HK-2 (cell line): Measurements from ENCODE around the gene CD70.
"Not testable (repeated sequence)": the region's sequence is repeated elsewhere in the genome, so short reads cannot be mapped to it uniquely, and the experiment has no call there.

Experiments used
- DNase-seq: peaks from one replicate; pipeline ENCODE4 v3.0.0-alpha.2; 2018; ENCODE audit not compliant: unreplicated experiment

The CD70 gene

DNA sequence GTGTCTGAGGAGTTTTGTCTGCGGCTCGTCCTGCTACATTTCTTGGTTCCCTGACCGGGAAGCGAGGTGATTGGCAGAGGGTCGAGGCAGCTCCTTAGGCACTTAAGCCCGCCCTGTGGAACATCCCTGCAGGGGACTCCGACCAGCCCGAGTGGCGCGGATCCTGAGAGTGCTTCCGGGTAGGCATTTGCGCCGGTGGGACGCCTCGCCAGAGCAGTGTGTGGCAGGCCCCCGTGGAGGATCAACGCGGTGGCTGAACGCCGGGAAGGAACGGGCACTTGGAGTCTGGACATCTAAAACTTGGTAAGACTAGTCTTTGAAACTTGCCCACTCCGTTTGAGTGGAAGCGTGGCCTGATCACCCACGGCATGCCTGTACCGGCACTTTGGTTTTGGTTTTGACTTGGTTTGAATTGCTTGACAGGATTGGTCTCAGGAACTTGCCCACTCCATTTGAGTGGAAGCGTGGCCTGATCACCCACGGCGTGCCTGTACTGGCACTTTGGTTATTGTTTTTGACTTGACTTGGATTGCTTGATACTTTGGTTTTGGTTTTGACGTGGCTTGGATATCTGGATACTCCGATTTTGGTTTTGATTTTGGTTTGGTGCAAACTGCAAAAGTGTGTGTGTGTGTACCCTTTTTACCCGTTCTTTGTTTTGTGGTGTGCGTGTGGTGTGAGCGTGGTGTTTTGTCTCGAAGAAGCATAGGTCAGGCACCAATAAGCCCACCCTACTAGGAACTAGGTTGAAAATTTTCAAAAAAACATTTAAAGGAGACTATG is 6.7 kb upstream of the CD70 start:
- not testable (repeated sequence) for DNase-seq

DNA sequence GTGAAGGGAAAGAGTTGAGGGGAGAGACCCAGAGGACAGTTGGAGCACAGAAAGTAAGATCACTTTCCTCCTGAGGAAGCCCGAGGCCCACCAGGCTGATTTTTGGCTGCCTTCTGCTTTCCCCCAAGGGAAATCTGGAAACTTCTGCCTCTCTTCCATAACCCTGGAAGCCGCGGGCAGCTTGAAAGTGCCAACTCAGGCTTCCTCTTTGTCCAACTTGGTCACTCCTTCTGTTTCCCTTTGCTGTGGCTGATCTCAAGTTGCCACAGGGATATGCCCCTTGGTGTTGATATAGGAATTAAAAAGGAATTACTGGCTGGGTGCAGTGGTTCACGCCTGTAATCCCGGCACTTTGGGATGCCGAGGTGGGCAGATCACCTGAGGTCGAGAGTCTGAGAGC is 5.7 kb upstream of the CD70 start:
- no peak for DNase-seq

- no peak for DNase-seq
Observed at GRCh38 chr19:6593651-6594416, 2.9 kb upstream of the CD70 start.

DNA sequence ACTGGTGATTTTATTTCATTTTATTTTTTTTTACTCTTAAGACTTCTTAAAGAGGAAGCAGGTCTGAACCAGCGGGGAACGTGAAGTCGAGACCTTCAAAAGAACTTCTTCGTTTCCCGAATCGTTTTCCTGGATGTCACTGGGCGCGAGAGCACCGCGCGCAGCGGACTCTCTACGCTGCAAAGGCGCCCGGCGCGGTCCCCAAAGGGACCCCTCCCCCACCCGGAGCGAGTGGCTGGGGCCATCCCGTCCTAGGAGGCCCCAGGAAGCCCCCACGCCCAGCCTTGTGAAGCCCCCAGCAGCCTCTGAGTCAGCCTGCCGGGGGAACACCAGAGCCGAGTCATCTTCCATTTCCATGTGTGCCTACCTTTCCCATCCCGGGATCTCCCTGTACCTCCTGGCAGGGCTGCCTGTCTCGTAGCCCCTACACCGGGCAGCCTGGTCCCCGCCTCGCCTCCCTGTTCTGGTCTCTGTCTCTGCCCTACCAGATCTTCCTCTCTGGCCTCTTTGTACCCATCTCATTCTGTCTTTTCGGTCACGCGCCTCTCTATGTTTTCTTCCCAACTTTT is 608 bp downstream of the CD70 start:
- DNase-seq: peak; percentile 43

GRCh38 chr19:6589711-6590257 is 1.2 kb downstream of the CD70 start:
- DNase-seq: no peak

DNA sequence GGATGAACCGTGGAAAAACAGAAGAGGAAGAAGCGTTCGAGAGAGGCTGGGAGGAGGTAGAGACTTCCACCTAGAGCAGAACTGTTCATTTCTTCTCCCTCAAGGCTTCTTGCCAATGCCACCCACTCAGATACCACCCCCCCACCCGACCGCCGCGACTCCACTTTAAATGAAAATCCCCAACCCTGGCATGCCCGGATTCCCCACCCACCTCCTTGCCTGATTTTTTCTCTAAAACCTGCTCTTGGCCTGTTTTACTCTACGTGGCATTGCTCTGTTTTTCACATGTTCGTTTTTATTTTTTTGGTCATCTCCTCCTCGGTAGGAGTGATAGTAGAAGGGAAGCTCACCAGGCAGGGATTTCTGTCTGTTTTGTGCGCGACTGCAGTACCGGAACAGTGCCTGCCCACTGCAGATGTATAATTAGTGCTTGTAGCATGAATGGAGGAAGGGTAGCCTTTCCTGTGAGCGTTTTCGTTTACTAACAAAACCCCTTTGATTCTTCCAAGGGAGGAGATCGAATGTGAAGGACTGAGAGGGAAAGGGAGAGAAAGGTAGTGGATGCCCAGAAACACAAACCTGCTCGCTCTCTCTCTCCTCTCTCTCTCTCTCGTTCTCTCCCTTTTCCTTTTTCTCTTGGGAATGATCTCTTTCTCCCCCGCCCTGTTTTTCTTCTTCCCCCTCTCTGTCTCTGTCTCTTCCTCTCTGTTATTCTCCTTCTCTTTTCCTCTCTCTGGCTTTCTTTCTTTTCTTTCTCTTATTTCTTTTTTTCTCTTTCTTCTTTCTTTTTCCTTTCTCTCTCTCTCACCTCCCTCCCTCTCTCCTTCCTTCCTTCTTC is 2.2 kb downstream of the CD70 start:
- no peak for DNase-seq

- DNase-seq: no peak
Observed at GRCh38 chr19:6587998-6588507, 2.9 kb downstream of the CD70 start.

DNA sequence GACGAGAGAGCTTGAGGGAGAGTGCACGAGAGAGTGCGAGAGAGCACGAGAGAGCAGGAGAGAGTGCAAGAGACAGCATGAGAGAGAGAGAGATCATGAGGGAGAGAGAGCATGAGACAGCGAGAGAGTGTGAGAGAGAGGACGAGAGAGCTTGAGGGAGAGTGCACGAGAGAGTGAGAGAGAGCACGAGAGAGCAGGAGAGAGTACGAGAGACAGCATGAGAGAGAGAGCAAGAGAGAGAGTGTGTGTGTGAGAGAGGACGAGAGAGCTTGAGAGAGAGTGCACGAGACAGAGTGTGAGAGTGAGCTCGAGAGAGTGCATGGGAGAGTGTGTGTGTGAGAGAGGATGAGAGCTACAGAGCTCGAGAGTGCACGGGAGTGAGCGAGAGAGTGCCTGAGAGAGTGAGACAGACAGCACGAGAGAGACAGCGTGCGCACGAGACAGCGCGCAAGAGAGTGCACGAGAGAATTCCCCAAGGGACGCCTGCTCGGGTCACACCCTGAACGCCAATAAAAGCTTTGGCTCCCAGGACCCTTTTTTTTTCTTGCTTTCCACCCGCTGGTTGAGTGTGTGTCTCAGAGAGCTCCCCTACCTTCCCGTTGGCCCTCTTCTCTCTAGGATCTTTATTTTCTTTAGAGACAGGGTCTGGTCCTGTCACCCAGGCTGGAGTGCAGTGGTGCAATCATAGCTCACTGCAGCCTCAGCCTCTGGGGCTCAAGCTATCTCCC is 3.7 kb downstream of the CD70 start:
- no peak for DNase-seq

GRCh38 chr19:6586726-6587092 is 4.2 kb downstream of the CD70 start:
- no peak for DNase-seq

GRCh38 chr19:6586056-6586455 is 4.9 kb downstream of the CD70 start:
- DNase-seq: no peak

DNA sequence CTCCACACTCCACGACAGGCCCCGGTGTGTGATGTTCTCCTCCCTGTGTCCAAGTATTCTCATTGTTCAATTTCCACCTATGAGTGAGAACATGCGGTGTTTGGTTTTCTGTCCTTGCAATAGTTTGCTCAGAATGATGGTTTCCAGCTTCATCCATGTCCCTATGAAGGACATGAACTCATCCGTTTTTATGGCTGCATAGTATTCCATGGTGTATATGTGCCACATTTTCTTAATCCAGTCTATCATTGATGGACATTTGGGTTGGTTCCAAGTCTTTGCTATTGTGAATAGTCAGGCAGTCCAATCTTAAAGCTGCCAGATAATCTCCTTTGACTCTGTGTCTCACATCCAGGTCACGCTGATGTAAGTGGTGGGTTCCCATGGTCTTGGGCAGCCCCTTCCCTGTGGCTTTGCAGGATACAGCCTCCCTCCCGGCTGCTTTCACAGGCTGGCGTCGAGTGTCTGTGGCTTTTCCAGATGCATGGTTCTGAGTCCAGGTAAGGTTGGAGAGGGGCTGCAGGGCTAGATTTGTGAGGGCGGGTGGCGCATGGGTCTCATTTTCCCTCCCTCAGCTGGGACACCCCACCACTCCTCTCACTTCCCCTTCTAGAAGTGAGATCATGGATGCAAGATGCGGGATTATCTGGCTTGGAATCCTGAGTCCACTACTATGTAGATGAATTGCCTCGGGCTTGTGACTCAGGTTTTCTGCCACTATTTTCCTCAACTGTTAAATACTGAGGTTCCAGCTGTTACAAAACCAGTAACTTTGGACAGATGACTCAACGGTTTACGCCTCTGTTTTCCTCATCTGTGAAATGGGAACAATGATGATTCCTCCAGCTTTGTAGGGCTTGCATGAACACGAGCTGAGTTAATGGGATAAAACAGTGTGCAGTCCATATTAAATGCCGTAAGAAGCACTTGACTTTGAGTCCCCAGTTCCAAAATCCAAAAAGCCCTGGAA is 8.2 kb downstream of the CD70 start:
- DNase-seq: not testable (repeated sequence)

- peak; percentile 93 for DNase-seq
Observed at GRCh38 chr19:6580313-6580712, 10.6 kb downstream of the CD70 start.

- DNase-seq: no peak
Observed at GRCh38 chr19:6579450-6580178, 11.3 kb downstream of the CD70 start.

- DNase-seq: no peak
Observed at GRCh38 chr19:6577476-6578125, 13.3 kb downstream of the CD70 start.

- DNase-seq: no peak
Observed at GRCh38 chr19:6576869-6577475, 14.0 kb downstream of the CD70 start.

- no peak for DNase-seq
Observed at GRCh38 chr19:6573350-6573749, 17.6 kb downstream of the CD70 start.

- no peak for DNase-seq
Observed at GRCh38 chr19:6572217-6572616, 18.7 kb downstream of the CD70 start.

- no peak for DNase-seq
Observed at GRCh38 chr19:6571167-6571566, 19.8 kb downstream of the CD70 start.
